ENCODE data around the gene GABBR2.
"Not testable (repeated sequence)": the region's sequence is repeated elsewhere in the genome, so short reads cannot be mapped to it uniquely, and the experiment has no call there.

Gene GABBR2

DNA sequence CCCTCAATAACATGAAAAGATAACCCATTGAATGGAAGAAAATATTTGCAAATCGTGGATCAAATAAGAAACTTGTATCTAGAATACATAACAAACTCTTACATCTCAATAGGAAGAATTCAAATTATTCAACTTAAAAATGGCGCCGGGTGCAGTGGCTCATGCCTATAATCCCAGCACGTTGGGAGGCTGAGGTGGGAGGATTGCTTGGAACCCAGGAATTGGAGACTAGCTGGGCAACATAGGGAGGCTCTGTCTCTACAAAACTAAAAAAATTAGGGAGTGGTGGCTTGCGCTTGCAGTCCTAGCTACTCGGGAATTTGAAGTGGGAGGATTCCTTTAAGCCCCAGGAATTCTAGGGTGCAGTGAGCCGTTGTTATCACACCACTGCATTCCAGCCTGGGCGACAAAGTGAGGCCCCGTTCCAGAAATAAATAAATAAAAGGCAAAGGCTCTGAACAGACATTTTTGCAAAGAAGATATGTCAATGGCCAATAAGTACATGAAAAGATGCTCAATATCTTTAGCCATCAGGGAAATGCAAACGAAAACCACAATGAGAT, 431.7 kb downstream of the GABBR2 start:
- DNase-seq = no peak

DNA sequence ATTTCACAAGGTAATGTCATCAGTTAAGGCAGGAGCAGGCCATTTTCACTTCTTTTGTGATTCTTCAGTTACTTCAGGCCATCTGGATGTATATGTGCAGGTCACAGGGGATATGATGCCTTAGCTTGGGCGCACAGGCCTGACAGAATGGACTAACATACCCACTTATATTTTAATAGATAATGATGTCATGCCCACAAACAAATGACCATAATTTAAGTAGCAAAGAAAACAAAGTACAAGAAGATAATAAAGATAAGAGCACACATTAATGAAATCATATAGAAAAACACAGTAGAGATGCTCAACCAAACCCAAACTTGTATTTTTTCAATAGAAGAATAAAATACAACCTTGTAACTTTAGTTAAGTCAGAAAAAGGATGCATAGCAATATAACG, 433.6 kb downstream of the GABBR2 start:
- no peak for DNase-seq

DNA sequence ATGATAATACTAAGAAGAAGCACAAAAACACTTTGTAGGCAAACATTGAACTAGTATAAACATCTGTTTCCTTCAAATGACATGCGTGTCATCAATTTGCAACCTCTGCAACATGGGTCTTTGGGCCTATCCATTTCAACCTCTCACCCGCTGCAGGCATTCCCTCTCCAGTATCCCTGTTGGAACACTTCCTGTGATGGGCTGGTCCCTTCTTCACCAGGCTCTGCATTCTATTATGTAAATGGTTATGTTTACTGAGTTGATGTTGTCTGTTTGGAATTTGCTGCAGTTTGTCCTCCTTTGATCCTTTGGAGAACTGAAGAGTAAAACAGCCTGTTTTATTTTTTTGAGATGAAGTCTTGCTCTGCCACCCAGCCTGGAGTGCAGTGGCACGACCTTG, 436.7 kb downstream of the GABBR2 start:
- DNase-seq = no peak

DNA sequence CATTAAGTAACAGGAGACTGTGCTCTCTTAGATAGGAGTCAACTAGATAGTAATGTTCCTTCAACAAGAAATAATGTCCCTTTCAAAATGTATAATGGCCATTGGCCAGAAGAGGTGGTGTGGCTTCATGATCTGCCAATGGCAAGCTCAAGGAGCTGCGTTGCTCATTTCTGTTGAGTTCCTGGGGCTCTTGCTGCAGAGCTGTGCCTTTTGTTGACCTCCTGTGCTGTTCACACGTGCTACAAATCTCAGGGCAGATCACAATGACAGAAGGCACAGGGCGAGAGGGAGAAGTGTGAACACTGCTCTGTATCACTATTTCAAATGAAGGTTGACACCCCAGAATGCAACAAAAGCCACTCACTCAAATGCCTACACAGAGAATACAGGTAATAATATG, 437.3 kb downstream of the GABBR2 start:
- DNase-seq = no peak

DNA sequence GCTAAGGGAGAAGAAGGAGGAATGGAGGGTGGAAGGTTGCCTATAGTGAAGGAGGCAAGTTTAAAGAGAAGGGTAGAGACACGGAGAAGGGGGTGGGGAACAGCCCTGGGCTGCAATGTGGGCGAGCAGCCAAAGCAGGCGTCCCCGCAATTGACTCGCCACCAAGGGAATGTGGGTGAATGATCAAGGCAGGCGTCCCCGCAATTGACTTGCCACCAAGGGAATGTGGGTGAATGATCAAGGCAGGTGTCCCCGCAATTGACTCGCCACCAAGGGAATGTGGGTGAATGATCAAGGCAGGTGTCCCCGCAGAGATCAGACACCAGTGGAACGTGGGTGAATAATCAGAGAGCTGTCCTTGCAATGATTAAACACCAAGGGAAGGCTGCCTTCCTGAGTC, 438.5 kb downstream of the GABBR2 start:
- DNase-seq = not testable (repeated sequence)

DNA sequence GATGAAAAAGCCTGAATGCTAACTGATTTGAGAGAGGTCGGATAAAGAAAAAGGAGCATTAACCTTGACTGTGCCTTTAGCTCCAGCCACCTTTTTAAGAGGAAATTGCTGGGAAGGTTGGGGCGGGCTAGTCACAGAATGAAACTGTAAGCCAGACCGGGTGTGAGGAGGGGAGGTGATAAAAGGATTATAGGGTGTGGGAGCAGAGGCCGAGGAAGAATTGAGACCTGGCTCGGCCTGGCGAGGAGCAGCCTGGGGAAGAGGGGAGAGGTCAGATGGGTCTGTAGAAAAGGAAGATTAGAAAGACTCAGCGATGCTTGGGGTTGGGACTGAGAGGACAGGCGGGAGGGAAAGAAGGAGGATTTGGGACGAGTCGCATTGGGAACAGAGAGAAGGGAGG, 439.1 kb downstream of the GABBR2 start:
- not testable (repeated sequence) for DNase-seq

DNA sequence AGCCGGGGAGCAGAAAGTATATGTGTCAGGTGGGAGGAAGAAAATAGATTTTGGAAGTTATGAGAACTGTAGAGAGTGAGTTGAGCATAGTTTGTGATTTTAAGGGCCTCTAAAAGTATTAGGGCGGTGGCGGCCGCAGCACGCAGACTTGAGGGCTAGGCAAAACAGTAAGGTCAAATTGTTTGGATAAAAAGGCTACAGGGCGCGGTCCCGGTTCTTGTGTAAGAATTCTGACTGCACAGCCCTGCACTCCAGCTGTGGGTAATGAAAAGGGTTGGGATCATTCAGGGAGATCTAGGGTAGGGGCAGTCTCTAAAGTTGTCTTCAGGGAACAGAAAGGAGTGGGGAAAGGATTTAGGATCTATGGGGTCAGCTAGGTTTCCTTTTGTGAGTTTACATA, 441.2 kb downstream of the GABBR2 start:
- DNase-seq = not testable (repeated sequence)

DNA sequence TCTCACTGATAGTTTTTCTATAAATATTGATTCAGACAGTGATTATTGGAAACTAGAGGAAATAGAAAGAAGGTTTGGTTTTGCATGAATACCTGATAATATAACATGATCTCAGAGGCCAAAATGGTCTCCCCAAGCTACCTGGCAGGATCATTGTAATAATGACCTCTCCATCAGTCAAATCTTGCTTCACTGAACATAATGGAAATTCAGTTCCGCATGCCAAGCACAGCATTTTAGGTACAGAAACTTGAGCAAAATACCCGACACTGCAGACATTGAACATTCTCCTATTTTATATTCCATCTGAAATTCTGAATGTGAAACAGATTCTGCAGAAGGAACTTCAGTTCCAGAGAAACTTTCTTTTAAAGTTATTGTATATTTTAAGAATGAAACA, 444.2 kb downstream of the GABBR2 start:
- DNase-seq = no peak

DNA sequence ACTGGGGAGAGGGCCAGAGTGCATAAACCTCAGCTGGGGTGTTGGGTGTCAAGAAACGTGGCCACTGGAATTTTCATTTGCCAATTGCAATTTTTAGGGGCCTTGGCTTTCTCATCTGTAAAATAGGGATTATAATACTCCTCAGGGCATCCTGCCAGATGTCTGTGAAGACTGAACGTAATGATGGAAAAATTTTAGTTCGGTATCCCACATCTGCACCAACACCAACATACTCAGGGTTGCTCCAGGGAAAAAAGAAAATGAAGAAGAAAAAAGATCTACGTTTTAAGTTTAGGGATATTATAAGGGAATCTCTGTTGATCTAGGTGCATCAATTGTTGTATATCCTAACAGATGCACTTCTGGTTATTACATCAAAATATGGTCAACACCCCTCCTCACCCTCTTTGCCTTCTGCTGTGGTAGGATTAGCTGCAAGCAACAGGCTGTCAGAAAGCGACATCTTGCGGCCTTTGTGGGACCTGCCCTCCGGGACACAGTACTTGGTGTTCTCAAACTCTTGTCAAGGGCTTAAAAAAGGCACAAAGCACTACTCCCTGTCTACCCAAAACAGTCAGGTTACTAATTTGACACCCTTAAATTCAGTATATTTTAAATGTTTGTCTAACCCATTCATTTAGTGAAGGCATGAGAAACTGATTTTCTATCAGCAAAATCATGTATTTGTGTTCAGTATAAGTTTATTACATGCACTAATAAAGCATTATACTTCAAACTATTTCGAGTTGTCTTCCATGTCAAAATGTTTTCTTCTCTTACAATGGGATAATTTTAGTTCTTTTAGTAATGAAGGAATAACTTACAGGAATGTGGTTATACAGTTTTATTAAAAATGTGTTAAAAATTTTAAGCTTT, 445.0 kb downstream of the GABBR2 start:
- peak; percentile 82 for DNase-seq

DNA sequence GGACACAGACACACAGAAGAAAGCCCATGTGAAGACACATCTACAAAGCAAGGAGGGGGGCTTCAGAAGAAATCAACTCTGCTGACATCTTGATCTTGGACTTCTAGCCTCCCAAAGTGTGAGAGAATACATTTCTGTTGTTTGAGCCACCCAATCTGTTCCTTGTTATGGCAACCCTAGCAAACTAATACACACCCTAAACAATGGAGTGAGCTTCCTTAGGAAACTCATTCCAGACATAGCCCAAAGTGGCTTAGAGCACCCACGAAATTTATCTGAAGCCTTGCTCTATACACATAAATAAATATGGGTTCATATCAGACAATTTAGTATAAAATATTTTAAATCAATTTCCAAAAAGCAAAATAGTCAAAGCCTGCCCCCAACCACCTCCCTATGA, 445.7 kb downstream of the GABBR2 start:
- no peak for DNase-seq

DNA sequence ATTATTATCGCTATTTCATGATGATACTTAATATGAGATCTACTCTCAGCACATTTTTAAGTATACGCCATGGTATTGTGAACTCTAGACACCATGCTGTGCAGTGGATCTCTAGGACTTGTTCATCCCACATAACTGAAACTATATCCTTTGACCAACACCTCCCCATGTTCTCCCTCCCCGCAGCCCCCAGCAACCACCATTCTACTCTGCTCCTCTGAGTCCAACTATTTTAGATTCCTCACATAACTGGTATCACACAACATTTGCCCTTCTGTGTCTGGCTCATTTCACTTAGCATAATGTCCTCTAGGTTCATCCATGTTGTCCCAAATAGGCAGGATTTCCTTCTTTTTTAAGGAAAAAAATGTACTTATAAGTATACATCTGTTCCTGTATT, 446.7 kb downstream of the GABBR2 start:
- DNase-seq = peak; percentile 41

DNA sequence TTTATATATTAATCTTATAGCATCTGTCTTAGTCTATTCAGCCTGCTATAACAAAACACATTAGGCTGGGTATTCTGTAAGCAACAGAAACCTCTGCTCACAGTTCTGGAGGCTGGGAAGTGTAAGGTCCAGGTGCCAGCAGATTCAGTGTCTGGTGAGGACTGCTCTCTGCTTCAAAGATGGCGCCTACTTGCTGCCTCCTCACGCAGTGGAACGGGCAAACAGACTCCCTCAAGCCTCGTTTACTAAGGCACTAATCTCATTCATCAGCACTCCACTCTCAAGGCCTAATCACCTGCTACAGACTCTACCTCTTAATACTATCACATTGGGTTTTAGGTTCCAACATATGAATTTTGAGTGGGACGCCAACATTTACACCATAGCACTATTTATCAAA, 448.1 kb downstream of the GABBR2 start:
- DNase-seq = no peak

DNA sequence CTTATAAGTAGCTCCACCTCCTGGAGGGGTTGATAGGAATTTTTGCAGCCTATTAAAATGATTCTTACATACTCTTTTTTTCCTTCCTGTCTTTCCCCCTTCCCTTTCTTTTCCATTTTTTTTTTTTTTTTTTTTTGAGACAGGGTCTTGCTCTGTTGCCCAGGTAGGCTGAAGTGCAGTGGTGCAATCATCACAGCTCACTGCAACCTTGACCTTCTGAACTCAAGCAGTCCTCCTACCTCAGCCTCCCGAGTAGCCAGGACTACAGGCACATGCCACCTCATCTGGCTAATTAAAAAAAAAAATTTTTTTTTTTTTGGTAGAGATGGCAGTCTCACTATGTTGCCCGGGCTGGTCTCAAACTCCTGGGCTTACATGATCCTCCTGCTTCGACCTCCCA, 448.9 kb downstream of the GABBR2 start:
- no peak for DNase-seq

DNA sequence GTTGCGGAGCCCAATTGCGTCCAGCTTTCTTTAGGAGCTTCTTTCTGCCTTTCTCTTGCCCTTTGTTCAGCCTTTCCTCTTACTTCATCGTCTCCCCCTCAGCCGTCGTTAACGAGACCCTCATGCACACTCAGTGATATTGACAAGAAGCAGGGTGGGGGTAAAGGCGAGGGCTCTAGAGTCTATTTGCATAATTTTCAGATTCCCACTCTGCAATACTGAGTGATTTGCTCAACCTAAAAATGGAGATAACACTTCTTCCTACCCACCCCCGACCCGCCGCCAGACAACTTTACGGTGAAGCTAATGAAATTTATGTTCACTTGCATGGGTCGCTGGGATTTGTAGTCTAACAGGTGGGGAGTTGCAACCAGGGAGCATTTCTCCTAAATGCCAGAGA, 452.0 kb downstream of the GABBR2 start:
- DNase-seq = peak; percentile 12

DNA sequence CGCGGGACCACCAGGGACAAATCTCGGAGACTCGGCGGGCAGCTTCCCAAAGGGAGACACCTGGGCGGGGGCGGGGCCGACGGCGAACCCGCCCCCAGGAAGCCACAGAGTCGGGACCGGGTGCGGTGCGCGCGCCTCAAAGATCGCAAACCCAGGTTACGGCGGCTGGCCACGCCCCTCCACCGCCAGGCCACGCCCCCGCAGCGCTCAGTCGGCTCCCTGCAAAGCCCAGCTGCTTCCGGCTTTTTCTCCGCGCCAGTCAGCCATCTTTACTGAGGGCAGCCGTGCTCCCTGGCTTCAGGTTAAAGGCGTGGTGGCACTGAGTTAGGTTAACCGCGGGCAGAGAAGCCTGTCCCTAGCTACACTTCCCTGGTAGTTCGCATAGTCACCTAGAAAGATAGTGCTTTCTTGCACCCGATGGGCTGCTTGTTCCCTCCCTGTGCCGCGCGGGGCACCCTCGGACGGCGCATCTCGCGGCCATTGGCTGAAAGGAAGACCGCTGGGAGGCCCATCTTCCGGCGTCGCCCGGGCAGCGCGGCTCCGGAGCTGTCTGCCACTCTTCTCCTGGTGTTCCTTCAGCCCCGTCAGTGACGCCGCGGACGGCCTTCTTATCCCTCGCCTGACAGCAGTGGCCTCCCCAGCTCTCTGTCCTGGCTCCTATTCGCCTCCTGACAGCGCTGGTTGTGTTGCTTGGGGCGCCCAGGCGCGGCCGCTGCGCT, 453.0 kb downstream of the GABBR2 start, which contains the start of gene TBC1D2:
TBC1D2 (minus strand) TSS at position 72 of the 719 bp plus-strand sequence. CDS start 108 bp downstream, outside the sequence.
- peak; percentile 93 for DNase-seq

DNA sequence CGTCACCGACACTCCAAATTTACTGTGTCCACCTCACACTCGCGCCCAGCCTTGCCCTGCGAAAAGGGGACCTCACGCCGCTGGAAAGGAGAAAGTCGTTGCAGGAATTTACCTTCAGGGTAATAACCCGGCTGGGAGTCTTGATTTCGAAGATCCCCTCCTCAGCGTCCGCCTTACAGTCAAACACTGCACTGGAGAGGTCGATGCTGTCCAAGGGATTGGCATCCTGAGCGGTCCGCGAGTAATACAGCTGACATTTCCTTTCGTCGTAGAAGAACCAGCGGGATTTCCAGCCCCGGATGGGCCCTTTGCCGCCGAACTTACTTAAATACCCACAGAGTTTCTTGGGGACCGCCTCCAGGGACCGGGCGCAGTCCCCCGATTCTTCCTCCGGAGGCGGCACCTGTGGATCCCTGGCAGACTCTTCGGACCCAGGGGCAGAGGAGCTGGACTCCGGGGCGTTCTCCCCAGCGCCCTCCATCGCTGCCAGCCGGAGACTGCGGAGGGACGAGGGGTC, 453.6 kb downstream of the GABBR2 start:
- DNase-seq = peak; percentile 44

DNA sequence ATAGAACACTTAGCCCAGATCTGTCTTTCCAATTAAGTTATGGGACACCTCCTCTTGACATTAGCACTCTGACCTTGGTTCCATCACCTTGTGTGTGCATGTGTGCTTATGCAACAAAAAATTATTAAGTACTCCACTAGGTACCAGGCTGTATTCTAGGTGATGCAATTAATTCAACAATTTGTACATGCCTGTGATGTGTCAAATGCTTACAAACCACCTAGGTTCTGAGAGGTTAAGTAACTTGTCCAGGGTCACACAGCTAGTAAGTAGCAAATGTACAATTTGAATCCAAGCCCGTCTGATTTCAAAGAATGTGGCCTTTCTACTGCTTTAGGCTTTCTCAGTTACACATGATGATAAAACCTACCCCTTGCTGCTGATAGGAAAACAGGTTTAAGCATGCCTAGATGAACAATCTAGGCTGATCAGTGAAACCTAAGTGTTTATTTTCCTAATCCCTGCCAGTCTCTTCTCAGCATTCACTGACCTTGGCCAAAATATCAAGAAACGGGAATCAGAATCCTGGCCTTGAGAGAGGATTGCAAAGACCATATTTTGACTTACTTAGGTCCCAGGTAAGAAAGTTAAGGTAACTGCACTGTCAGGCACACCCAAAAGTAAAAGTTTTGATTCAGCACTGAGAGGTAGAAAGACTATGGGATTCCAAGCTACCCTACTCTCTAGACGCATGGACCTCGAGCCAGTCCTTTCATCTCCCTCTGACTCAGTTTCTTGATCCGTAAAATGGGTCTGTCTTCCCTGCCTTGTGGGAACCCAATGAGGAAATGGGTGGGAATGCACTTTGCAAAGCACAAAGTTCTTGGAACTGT, 454.3 kb downstream of the GABBR2 start:
- DNase-seq = no peak

DNA sequence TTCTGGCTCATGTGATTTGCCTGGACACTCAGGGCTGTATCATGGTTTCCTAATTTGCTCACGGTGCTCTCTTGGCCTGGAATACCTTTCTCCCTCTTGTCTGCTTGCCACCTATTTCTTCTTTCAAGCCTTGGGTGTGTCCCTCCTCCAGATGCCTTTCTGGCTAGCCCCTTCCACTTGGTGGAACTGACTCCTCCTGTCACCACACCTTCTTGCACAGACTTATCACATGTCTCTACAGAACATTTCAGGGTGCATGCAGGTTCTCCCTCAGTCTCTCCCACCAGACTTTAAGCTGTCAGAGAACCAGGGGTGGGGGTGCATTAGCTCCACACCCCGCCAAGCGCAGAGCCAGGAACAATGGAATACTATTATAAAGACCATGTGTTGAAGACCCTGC, 455.2 kb downstream of the GABBR2 start:
- DNase-seq = no peak

DNA sequence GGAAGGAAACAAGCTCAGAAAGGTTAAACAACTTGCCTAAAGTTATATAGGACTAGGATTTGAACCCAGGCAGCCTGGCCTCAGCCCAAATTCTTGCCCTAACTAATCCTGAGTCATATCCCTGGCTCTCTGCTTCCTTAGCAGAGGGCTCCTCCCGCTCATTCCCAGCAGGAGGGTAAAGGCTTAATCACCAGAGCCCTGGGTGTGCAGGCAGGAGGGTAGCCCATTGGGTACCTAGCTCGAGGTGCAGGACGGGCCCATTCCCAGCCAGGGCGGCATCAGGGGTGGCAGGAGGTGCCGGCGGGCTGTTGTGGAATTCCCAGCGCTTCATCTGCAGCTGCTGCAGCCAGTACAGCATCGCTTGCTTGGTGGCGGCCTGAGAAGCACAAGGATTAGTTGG, 457.2 kb downstream of the GABBR2 start:
- DNase-seq = peak; percentile 80

DNA sequence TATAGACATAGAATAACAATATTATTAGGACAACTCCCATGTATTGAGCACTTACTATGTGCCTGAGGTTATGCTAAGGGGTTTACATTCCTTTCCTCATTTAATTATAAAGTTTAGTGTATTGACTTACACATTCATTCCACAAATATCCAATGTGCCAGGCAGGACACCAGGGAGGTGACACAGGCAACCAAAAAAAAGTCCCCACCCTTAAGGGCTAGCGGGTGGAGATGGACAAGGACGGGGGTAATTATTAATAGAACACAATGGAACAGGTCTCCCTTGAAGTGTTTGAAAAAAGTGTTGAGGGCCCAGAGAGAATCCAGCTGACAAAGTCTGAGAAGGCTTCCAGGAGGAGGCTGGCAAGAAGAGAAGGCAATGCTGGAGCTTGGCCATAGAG, 459.0 kb downstream of the GABBR2 start:
- no peak for DNase-seq

DNA sequence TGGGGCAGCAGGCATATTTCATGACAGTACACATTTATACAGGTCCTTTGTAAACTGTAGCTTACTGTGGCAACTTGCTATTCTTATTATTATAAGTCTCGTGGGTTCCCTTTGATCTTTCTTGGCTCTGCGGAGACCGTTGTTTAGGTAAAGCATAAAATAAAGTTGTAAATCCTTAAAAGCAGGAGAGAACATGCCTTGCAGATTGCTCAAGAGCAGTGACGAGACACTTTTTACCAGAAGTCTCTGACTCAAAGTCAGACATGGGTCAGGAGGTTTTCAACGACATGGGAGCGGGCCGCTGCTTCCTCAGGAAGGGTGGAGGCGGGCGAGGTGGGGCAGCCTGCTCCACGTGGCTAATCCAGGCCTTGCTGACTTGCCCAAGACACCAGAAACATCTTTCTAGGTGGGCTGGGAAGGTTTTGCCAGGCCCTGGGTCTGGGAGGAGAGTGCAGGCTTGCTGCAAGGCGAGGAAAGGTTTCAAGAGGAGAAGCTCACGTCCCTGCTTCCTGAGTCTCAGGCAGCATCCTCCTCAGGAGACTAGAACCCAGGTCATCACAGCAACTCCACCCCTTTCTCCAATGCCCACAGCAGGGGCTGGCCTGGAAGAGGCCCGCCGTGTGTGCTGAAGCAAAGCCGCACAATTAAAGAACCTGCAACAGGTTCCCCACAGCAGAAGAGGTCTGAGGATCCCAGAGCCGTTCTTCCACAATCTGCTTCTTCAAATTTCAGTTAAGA, 459.8 kb downstream of the GABBR2 start:
- peak; percentile 62 for DNase-seq
